WTC11 (cell line): Measurements from ENCODE around the gene TMEM259.

Experiments
- ATF3 ChIP-seq: sonication (generic); formaldehyde crosslinking; conservative IDR thresholded peaks from 2 replicates; pipeline ENCODE4 v1.8.1; 2022; ENCODE audit warnings: mild to moderate bottlenecking, missing genetic modification reagents
- ZNF138 ChIP-seq: sonication (generic); formaldehyde crosslinking; conservative IDR thresholded peaks from 2 replicates; pipeline ENCODE4 v1.8.1; 2022; ENCODE audit warnings: mild to moderate bottlenecking, moderate library complexity, missing genetic modification reagents

GRCh38 chr19:1040476-1041271 lies 19.8 kb upstream of the TMEM259 start:
- TF ChIP-seq ZNF138 (CRISPR knock-in tag): no peak
- no peak for TF ChIP-seq ATF3
